ENCODE measurements around the gene NOC2L. TPM values are rescaled to one million over a fixed set of nuclear protein-coding genes. Genes with fewer than 3 reads are reported as not detected.

The NOC2L gene
- total RNA-seq, 1 donor from 2014 or later: 90.3 TPM

DNA sequence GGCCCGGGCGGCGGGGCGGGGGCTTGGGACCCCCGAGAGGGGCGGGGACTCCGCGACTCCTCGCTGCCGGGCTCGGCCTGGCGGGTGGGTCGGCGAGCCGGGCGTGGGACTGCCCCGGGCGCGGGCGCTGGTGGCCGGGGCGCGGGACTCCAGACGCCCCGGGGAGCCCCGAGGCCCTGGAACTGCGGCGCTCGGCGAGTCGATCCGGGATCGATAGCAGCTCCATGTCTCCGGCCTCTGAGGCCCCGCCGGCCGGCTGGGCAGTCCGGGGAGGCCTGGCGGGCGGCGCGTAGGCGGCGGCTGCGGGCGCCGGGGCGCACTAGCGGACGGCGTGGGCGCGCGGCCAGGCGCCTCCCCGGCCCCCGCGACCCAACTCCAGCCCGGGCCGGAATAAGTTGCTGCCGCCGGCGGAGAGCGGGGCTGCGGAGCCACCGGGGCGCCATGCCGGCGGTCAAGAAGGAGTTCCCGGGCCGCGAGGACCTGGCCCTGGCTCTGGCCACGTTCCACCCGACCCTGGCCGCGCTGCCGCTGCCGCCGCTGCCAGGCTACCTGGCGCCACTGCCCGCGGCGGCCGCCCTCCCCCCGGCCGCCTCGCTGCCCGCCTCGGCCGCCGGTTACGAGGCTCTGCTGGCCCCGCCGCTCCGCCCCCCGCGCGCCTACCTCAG, 34.9 kb downstream of the NOC2L start:
- Mint-ChIP-seq H3K36me3 (ENCODE audit: unreplicated experiment) (peaks cover 3% of the 10 kb centered on the region), H3K4me3 (ENCODE audit: unreplicated experiment) (no peak overlapping the region), H3K9me3 (ENCODE audit: unreplicated experiment) (peaks cover 13% of the 10 kb centered on the region), H3K4me1 (ENCODE audit: low read depth, unreplicated experiment) (peaks cover 20% of the 10 kb centered on the region), H3K27me3 (ENCODE audit: unreplicated experiment) (peaks cover 21% of the 10 kb centered on the region), H3K27ac (ENCODE audit: unreplicated experiment) (no peak overlapping the region)
- no peak for DNase-seq
- TF ChIP-seq, protein P1, sequence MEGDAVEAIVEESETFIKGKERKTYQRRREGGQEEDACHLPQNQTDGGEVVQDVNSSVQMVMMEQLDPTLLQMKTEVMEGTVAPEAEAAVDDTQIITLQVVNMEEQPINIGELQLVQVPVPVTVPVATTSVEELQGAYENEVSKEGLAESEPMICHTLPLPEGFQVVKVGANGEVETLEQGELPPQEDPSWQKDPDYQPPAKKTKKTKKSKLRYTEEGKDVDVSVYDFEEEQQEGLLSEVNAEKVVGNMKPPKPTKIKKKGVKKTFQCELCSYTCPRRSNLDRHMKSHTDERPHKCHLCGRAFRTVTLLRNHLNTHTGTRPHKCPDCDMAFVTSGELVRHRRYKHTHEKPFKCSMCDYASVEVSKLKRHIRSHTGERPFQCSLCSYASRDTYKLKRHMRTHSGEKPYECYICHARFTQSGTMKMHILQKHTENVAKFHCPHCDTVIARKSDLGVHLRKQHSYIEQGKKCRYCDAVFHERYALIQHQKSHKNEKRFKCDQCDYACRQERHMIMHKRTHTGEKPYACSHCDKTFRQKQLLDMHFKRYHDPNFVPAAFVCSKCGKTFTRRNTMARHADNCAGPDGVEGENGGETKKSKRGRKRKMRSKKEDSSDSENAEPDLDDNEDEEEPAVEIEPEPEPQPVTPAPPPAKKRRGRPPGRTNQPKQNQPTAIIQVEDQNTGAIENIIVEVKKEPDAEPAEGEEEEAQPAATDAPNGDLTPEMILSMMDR (IDR thresholded peaks at IDR 0.05; ENCODE audit: partially characterized antibody, unreplicated experiment): no peak

DNA sequence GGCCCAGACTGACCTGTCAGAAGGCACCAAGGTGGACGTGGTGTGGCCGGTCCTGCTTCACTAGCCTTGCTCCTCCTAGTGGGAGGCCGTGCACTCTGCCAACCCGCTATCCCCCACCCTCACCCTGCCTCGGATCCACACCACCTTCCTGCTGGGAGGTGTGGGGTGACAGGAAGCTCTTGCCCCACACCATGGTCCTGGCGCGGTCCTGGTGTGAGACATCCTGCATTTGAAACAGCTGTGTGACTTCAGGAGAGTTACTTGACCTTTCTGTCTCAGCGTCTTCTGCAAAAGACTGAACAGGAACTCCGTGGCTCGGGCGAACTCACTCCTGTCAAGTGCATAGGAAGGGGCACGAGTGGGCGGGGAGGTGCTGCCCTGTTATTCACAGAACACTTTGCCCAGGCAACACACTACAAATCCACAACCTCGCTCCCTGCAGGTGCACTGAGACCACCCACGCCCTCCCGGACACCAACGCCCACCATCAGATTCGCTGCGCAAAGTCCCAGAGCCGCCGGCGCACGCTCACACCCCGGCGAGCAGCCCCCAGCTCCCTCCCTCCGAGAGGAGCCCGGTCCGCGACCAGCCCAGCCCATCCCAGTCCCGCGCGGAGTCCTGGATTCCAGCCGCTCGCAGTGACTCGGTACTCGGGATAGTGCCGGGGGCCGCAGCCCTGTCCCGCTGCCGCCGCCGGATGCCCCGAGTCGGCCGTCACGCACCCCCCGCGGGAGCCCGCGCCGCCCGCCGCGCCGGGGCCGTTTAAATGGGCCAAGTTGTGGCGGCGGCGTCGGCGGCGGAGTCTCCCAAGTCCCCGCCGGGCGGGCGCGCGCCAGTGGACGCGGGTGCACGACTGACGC, 35.7 kb downstream of the NOC2L start, which contains the start of gene SAMD11:
Gene SAMD11 (plus strand): TSS at position 793 of the 860 bp plus-strand sequence. CDS start 509 bp downstream, outside the sequence.
- H3K27ac Mint-ChIP-seq (ENCODE audit: unreplicated experiment): peak within 1 kb of the TSS; percentile 55
- DNase-seq: peak; percentile 91
- H3K27me3 Mint-ChIP-seq (ENCODE audit: unreplicated experiment): peaks cover 24% of the 10 kb centered on the region
- H3K4me1 Mint-ChIP-seq (ENCODE audit: low read depth, unreplicated experiment): peaks cover 17% of the 10 kb centered on the region
- peaks cover 13% of the 10 kb centered on the region for H3K9me3 Mint-ChIP-seq (ENCODE audit: unreplicated experiment)
- peak within 1 kb of the TSS; percentile 86 for H3K4me3 Mint-ChIP-seq (ENCODE audit: unreplicated experiment)
- H3K36me3 Mint-ChIP-seq (ENCODE audit: unreplicated experiment): peaks cover 3% of the 10 kb centered on the region
- TF ChIP-seq, protein P1 (IDR thresholded peaks at IDR 0.05; ENCODE audit: partially characterized antibody, unreplicated experiment): no peak

DNA sequence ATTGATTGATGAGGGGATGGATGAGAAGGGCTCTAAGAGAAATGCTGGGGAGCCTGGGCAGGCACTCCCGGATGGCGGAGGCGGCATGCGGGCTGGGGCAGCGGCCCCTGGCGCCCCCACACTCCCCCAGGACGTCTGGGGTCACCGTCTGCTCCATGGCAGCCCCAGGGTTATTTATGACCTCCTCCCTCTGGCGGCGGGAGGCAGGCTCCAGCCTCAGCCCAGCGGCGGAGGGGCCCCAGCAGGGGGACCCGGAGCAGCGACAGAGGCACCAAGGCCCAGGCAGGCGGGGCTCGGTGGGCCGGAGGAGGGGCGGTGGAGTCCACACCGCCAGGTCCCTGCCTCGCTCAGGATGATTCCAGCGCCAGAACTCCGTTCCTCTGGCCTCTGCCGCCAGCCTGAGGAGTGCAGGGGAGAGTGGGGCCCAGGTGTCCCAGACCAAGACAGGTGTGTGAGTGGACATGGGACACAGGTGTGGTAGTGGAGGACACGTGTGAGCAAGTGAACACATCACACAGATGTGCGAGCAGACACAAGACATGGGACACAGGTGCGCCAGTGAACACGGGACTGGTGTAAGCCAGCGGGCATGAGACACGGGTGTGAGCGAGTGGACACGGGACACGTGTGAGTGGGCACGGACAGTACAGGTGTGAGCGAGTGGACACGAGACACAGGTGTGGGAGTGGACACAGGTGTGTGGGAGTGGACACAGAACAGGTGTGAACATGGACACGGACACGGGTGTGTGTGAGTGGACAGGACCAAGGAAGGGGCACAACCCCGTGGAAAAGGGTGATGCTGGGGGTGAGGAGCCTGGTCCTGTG, 37.8 kb downstream of the NOC2L start:
- Mint-ChIP-seq H3K4me1 (ENCODE audit: low read depth, unreplicated experiment) (peaks cover 14% of the 10 kb centered on the region), H3K27ac (ENCODE audit: unreplicated experiment) (peak overlapping the region; percentile 38), H3K36me3 (ENCODE audit: unreplicated experiment) (peaks cover 3% of the 10 kb centered on the region), H3K9me3 (ENCODE audit: unreplicated experiment) (peaks cover 13% of the 10 kb centered on the region), H3K4me3 (ENCODE audit: unreplicated experiment) (peak overlapping the region; percentile 73), H3K27me3 (ENCODE audit: unreplicated experiment) (peaks cover 21% of the 10 kb centered on the region)
- TF ChIP-seq, protein P1 (IDR thresholded peaks at IDR 0.05; ENCODE audit: partially characterized antibody, unreplicated experiment): peak; percentile 23
- peak; percentile 87 for DNase-seq

DNA sequence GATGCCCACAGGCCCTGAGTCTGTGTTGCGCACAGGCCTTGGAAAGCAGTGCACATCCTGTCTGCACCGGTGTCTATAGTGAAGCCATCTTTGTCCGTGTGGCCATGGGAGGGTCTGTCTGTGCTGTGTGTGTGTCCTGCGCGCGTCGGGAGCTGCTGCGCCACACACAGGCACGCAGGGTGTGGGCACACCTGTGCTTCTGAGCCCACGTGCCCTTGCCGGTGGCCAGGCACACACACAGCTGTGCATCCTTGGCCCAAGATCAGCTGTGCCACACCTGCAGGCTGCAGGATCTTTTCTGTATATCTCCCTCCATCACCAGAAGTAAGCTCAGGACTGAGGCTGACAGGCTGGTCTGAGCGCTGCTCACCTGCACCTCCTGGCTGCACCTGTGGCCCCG, 38.5 kb downstream of the NOC2L start:
- H3K27me3 Mint-ChIP-seq (ENCODE audit: unreplicated experiment): peaks cover 23% of the 10 kb centered on the region
- H3K4me1 Mint-ChIP-seq (ENCODE audit: low read depth, unreplicated experiment): peaks cover 14% of the 10 kb centered on the region
- DNase-seq: peak; percentile 13
- peaks cover 13% of the 10 kb centered on the region for H3K9me3 Mint-ChIP-seq (ENCODE audit: unreplicated experiment)
- H3K36me3 Mint-ChIP-seq (ENCODE audit: unreplicated experiment): peaks cover 3% of the 10 kb centered on the region
- H3K27ac Mint-ChIP-seq (ENCODE audit: unreplicated experiment): no peak overlapping the region
- TF ChIP-seq, protein P1 (IDR thresholded peaks at IDR 0.05; ENCODE audit: partially characterized antibody, unreplicated experiment): no peak
- H3K4me3 Mint-ChIP-seq (ENCODE audit: unreplicated experiment): peak overlapping the region; percentile 73
